HL-60 (cell line): ENCODE measurements around the gene RBP2.

Experiments
- DNase-seq, 2 experiments: peaks; one replicate each; pipeline ENCODE4 v3.0.0-alpha.2; 2010 to 2020; ENCODE audit warnings: low read depth in 1 of 2, low spot score in 1 of 2
- H3K27ac ChIP-seq: fragments of 250-450 bp; sonication (Bioruptor Pico); replicated peaks from 2 replicates; pipeline ENCODE4 v1.5.1; 2020; ENCODE audit warnings: mild to moderate bottlenecking, moderate library complexity
- H3K27me3 ChIP-seq: fragments of 250-450 bp; sonication (Bioruptor Pico); 2 replicates; pipeline ENCODE4 v1.5.1; 2021; ENCODE audit warnings: mild to moderate bottlenecking, moderate library complexity; ENCODE audit not compliant: insufficient read depth, poor library complexity, severe bottlenecking
- H3K4me3 ChIP-seq: replicated peaks from 2 replicates; pipeline ENCODE4 v1.5.1; 2011; ENCODE audit warnings: mild to moderate bottlenecking, control low read depth, low read length; ENCODE audit not compliant: insufficient read depth
- CTCF ChIP-seq: IDR thresholded peaks from one replicate; pipeline ENCODE4 v1.5.1; 2011; ENCODE audit warnings: low read length, control low read depth, inconsistent platforms; ENCODE audit not compliant: insufficient read depth
- GABPA ChIP-seq: IDR thresholded peaks from 2 replicates; pipeline ENCODE4 v1.6.1; 2012; ENCODE audit warnings: low read depth
- POLR2AphosphoS5 ChIP-seq: IDR thresholded peaks from 2 replicates; pipeline ENCODE4 v1.6.1; 2012; ENCODE audit warnings: low read depth
- SPI1 ChIP-seq: IDR thresholded peaks from 2 replicates; pipeline ENCODE4 v1.6.1; 2012; ENCODE audit warnings: low read depth, mild to moderate bottlenecking, borderline replicate concordance
- TF ChIP-seq, protein P1 (sequence below): IDR thresholded peaks from 2 replicates; pipeline ENCODE4 v1.6.1; 2012; ENCODE audit warnings: low read depth; ENCODE audit not compliant: insufficient replicate concordance

RBP2 gene

GRCh38 chr3:139430493-139430892 lies 45.8 kb downstream of the RBP2 start:
- Histone ChIP-seq H3K27ac (no peak overlapping the region), H3K27me3 (no peaks in the 10 kb centered on the region), H3K4me3 (no peak overlapping the region)
- TF ChIP-seq CTCF (no peak), POLR2AphosphoS5 (no peak), GABPA (no peak), SPI1 (no peak)
- TF ChIP-seq, protein P1, sequence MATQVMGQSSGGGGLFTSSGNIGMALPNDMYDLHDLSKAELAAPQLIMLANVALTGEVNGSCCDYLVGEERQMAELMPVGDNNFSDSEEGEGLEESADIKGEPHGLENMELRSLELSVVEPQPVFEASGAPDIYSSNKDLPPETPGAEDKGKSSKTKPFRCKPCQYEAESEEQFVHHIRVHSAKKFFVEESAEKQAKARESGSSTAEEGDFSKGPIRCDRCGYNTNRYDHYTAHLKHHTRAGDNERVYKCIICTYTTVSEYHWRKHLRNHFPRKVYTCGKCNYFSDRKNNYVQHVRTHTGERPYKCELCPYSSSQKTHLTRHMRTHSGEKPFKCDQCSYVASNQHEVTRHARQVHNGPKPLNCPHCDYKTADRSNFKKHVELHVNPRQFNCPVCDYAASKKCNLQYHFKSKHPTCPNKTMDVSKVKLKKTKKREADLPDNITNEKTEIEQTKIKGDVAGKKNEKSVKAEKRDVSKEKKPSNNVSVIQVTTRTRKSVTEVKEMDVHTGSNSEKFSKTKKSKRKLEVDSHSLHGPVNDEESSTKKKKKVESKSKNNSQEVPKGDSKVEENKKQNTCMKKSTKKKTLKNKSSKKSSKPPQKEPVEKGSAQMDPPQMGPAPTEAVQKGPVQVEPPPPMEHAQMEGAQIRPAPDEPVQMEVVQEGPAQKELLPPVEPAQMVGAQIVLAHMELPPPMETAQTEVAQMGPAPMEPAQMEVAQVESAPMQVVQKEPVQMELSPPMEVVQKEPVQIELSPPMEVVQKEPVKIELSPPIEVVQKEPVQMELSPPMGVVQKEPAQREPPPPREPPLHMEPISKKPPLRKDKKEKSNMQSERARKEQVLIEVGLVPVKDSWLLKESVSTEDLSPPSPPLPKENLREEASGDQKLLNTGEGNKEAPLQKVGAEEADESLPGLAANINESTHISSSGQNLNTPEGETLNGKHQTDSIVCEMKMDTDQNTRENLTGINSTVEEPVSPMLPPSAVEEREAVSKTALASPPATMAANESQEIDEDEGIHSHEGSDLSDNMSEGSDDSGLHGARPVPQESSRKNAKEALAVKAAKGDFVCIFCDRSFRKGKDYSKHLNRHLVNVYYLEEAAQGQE, result no peak
- DNase-seq, result no peak

GRCh38 chr3:139427283-139428060 lies 48.8 kb downstream of the RBP2 start:
- no peaks in the 10 kb centered on the region for H3K27me3 ChIP-seq
- DNase-seq, result peak; percentile 43 to 63

GRCh38 chr3:139425745-139426400 lies 50.4 kb downstream of the RBP2 start:
- no peak overlapping the region for H3K27ac ChIP-seq
- TF ChIP-seq, protein P1, result no peak
- no peak for TF ChIP-seq CTCF
- no peak for TF ChIP-seq GABPA
- TF ChIP-seq SPI1, result no peak
- TF ChIP-seq POLR2AphosphoS5, result no peak
- no peaks in the 10 kb centered on the region for H3K27me3 ChIP-seq
- no peak overlapping the region for H3K4me3 ChIP-seq
- no peak for DNase-seq

More at GRCh38 chr3:139427283-139428060, 48.8 kb downstream of the RBP2 start:
- H3K27ac ChIP-seq, result no peak overlapping the region
- H3K4me3 ChIP-seq, result no peak overlapping the region
- TF ChIP-seq CTCF (peak; percentile 76), GABPA (no peak)
